ENCODE measurements around the gene THAP5. TPM values are rescaled to one million over a fixed set of nuclear protein-coding genes. Genes with fewer than 3 reads are reported as not detected.

Gene THAP5
- total RNA-seq, 1 donor from 2014 or later = 28.2 TPM

DNA sequence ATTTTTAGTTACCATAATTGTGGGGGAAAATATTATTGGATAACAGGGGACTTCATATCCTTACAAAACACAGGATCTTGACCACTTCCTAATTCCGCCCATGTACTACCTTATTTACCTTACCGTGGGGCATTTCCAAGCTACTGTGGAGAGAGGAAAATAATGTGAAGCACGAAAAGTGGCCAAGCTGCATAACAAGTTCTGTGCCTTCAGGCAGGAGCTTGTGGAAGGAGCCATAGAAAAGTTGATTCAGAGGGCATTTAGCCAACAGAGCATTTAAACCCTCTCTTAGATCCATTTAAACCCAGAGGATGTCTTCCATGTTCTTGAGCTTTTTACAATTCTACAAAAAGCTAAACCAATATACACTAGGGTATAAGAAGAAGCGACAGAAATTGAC is 41.8 kb upstream of the THAP5 start:
- H3K4me3 Mint-ChIP-seq = no peak overlapping the region
- no peaks in the 10 kb centered on the region for H3K27me3 Mint-ChIP-seq (ENCODE audit: low read depth)
- peaks cover 9% of the 10 kb centered on the region for H3K4me1 Mint-ChIP-seq
- TF ChIP-seq, protein P1, sequence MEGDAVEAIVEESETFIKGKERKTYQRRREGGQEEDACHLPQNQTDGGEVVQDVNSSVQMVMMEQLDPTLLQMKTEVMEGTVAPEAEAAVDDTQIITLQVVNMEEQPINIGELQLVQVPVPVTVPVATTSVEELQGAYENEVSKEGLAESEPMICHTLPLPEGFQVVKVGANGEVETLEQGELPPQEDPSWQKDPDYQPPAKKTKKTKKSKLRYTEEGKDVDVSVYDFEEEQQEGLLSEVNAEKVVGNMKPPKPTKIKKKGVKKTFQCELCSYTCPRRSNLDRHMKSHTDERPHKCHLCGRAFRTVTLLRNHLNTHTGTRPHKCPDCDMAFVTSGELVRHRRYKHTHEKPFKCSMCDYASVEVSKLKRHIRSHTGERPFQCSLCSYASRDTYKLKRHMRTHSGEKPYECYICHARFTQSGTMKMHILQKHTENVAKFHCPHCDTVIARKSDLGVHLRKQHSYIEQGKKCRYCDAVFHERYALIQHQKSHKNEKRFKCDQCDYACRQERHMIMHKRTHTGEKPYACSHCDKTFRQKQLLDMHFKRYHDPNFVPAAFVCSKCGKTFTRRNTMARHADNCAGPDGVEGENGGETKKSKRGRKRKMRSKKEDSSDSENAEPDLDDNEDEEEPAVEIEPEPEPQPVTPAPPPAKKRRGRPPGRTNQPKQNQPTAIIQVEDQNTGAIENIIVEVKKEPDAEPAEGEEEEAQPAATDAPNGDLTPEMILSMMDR (conservative IDR thresholded peaks at IDR 0.05) = no peak
- no peaks in the 10 kb centered on the region for H3K36me3 Mint-ChIP-seq (ENCODE audit: low read depth)
- no peaks in the 10 kb centered on the region for H3K9me3 Mint-ChIP-seq
- H3K27ac Mint-ChIP-seq (ENCODE audit: unreplicated experiment) = no peak overlapping the region
- no peak for DNase-seq (ENCODE audit: low read depth, low spot score)

DNA sequence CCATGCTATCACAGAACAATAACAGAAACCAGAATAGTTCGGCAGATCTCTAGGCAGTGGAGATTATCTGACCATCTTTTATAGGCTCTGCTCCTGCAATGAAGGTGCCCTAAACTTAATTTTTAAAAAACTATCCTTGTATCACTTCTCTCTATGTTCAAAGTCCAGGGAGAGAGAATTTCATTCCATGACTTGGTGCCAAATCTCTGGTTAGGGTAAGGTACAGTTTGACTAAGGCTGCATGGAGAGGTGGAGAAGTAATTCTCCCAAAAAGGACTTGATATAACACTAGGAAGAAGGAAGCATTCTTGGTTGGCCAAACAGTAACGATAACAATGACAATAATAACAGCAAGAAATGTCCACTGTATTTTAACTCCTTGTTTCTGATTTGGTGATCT is 40.1 kb upstream of the THAP5 start:
- Mint-ChIP-seq H3K27me3 (ENCODE audit: low read depth) (no peaks in the 10 kb centered on the region), H3K4me3 (no peak overlapping the region)

DNA sequence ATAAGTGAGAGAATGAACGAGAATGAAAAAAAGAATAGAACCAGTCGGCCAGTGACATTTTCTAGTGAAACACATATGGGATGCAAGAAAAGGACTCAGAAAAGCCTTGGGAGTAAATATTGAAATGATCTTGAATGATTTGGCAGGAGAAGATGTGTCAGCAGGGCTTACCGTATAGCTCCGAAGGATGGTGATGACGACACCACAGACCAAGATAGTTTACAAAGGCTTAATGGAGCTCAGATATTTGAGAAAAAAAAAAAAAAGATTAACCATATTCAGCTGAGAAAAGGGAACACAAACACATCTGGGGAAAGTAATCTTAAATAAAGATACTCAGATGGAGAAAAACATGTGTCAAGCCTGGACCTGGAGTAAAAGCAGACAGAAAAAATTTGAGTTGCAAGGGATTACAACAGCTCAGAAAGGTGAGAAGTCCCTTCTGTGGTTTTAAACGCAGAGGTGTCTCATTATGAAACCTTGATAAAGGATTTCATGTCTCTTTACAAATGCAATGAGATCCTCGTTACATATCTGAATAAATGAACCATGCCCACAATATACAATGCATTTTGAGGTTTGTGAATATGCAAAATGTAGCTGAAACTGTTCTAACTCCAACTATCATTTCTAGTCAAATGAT is 36.2 kb upstream of the THAP5 start:
- H3K4me1 Mint-ChIP-seq = no peaks in the 10 kb centered on the region
- H3K4me3 Mint-ChIP-seq = no peak overlapping the region
- TF ChIP-seq, protein P1 (conservative IDR thresholded peaks at IDR 0.05) = no peak
- no peak overlapping the region for H3K27ac Mint-ChIP-seq (ENCODE audit: unreplicated experiment)
- no peak for DNase-seq (ENCODE audit: low read depth, low spot score)
- H3K9me3 Mint-ChIP-seq = no peaks in the 10 kb centered on the region
- no peaks in the 10 kb centered on the region for H3K36me3 Mint-ChIP-seq (ENCODE audit: low read depth)
- H3K27me3 Mint-ChIP-seq (ENCODE audit: low read depth) = no peaks in the 10 kb centered on the region

More for the DNA sequence above, 40.1 kb upstream of the THAP5 start:
- no peak for DNase-seq (ENCODE audit: low read depth, low spot score)
- Mint-ChIP-seq H3K4me1 (peaks cover 9% of the 10 kb centered on the region), H3K9me3 (no peaks in the 10 kb centered on the region), H3K36me3 (ENCODE audit: low read depth) (no peaks in the 10 kb centered on the region), H3K27ac (ENCODE audit: unreplicated experiment) (no peak overlapping the region)
- TF ChIP-seq, protein P1 (conservative IDR thresholded peaks at IDR 0.05) = no peak

DNA sequence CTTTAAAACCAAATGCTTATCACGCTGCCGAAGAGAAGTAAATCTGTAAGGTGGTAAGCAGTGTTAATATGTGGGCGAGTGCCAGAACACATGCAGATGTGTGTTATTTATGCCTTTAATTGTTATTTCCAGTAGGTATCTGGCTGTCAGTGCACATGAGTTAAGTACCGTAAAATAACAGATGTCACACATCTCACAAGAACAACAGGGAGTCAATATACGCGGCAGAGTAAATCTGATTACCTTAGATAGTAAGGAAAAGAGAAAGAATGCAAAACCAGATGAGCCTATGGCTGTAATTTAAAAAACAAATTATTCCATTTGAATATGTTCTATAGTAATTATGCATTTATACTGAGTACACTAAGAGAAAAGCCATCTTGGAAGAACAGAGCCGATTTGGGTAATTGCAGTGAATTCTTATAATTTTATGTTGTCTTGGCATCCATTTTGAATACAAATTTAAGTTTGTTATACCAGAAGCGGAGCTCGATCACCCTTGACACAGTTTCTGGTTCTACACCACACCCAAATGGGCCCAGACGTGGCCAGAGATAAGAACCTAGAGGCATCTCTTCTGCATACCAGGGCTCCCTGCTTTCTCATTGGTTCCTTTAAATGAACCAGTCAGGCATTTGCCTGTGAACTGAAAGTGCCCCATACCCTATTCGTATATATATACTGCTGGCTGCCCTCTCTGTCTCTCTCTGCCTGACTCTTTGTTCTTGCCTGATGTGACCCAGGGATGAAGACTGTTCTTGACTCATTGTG is 35.0 kb upstream of the THAP5 start:
- Mint-ChIP-seq H3K4me1 (peaks cover 3% of the 10 kb centered on the region), H3K27me3 (ENCODE audit: low read depth) (no peaks in the 10 kb centered on the region), H3K9me3 (no peaks in the 10 kb centered on the region), H3K27ac (ENCODE audit: unreplicated experiment) (no peak overlapping the region), H3K4me3 (no peak overlapping the region), H3K36me3 (ENCODE audit: low read depth) (no peaks in the 10 kb centered on the region)
- TF ChIP-seq, protein P1 (conservative IDR thresholded peaks at IDR 0.05) = no peak
- no peak for DNase-seq (ENCODE audit: low read depth, low spot score)

DNA sequence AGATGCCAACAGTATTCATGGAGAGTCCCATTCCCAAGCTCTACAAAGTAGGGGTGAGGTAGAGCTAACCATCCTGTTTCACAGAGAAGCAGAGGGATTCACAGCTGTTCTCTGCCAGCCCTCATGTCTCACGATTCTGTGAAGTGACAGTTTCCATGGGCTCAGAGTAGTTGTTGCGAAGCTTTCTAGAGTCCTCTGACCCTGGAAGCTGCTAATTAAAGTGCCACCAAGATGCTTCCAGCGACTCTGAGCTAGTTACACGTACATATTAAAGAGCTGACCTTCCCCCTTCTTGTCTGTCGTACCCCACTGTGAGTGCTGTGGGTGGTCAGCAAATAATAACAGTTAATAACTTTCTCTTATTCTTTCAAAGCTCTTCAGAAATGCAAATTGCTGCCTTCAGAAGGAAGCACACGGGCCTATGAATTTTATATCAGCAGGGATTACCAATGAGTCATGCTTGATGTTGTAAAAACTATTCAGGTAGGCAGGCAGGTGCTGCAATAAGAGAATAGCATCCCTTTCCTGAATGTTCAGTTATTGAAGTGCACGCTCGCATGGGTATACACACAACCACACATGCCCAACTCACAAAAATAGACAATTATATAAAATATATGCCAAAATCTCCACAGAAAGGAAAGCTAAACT is 34.3 kb upstream of the THAP5 start:
- Mint-ChIP-seq H3K27ac (ENCODE audit: unreplicated experiment) (no peak overlapping the region), H3K4me3 (no peak overlapping the region), H3K36me3 (ENCODE audit: low read depth) (no peaks in the 10 kb centered on the region), H3K9me3 (no peaks in the 10 kb centered on the region), H3K27me3 (ENCODE audit: low read depth) (no peaks in the 10 kb centered on the region), H3K4me1 (peaks cover 10% of the 10 kb centered on the region)
- TF ChIP-seq, protein P1 (conservative IDR thresholded peaks at IDR 0.05) = no peak
- DNase-seq (ENCODE audit: low read depth, low spot score) = no peak
